NCI-H1436 treated with DMSO at 0.1 percent for 48 hours (cell line): ENCODE results near the gene RAB1B.
"Not testable (repeated sequence)": the region's sequence is repeated elsewhere in the genome, so short reads cannot be mapped to it uniquely, and the experiment has no call there.

Experiments
- DNase-seq: peaks from one replicate; lab custom pipeline; 2025; lab: John Stamatoyannopoulos, UW

The RAB1B gene

GRCh38 chr11:66267379-66268243 lies 828 bp upstream of the RAB1B start:
- DNase-seq: no peak

GRCh38 chr11:66268952-66269905 lies 790 bp downstream of the RAB1B start:
- no peak for DNase-seq

- DNase-seq: no peak
Measured at GRCh38 chr11:66271816-66272215, 3.4 kb downstream of the RAB1B start.

- DNase-seq: no peak
Measured at GRCh38 chr11:66272596-66272995, 4.2 kb downstream of the RAB1B start.

GRCh38 chr11:66274219-66274618 lies 5.8 kb downstream of the RAB1B start:
- DNase-seq: no peak

- DNase-seq: no peak
Measured at GRCh38 chr11:66275396-66275795, 7.0 kb downstream of the RAB1B start.

GRCh38 chr11:66275984-66276612 lies 7.7 kb downstream of the RAB1B start:
- DNase-seq: no peak

- not testable (repeated sequence) for DNase-seq
Measured at GRCh38 chr11:66276619-66277018, 8.2 kb downstream of the RAB1B start.

GRCh38 chr11:66277064-66277463 lies 8.6 kb downstream of the RAB1B start:
- DNase-seq: not testable (repeated sequence)

GRCh38 chr11:66277471-66278362 lies 9.3 kb downstream of the RAB1B start, which contains the start of gene CNIH2:
Gene CNIH2, plus strand, starts transcription at chr11:66278175. Its CDS starts 282 bp downstream, at chr11:66278457.
- DNase-seq: no peak

- no peak for DNase-seq
Measured at GRCh38 chr11:66278363-66279091, 10.1 kb downstream of the RAB1B start.

- DNase-seq: no peak
Measured at GRCh38 chr11:66279092-66279734, 10.8 kb downstream of the RAB1B start.

- no peak for DNase-seq
Measured at GRCh38 chr11:66280428-66280827, 12.0 kb downstream of the RAB1B start.

- no peak for DNase-seq
Measured at GRCh38 chr11:66281001-66281400, 12.6 kb downstream of the RAB1B start.

- no peak for DNase-seq
Measured at GRCh38 chr11:66281776-66282467, 13.5 kb downstream of the RAB1B start.

- DNase-seq: peak; percentile 89
Measured at GRCh38 chr11:66282468-66283455, 14.3 kb downstream of the RAB1B start.

GRCh38 chr11:66283461-66284105 lies 15.1 kb downstream of the RAB1B start:
- no peak for DNase-seq
